GM12878 (cell line): Measurements from ENCODE around the gene NR1I3.

Source experiments
- ASH2L ChIP-seq: fragments of 300-600, 200-600 bp; sonication (generic); IDR thresholded peaks from 2 replicates; pipeline ENCODE4 v1.6.1; 2017; ENCODE audit warnings: low read depth, mild to moderate bottlenecking, borderline replicate concordance
- CHD1 ChIP-seq: IDR thresholded peaks from 2 replicates; pipeline ENCODE4 v1.6.1; 2012; ENCODE audit warnings: low read depth, low read length, improper control_type of control experiment
- CREB1 ChIP-seq: IDR thresholded peaks from 2 replicates; pipeline ENCODE4 v1.6.1; 2012; ENCODE audit warnings: low read depth, mild to moderate bottlenecking, inconsistent platforms
- CTCF ChIP-seq, 3 experiments: IDR thresholded peaks in 2 of 3; conservative IDR thresholded peaks in 1 of 3; 2 replicates each; pipeline ENCODE4 v1.5.1; 2011; ENCODE audit warnings: low read depth in 3 of 3, low read length in 3 of 3, mild to moderate bottlenecking in 3 of 3, control low read depth in 2 of 3, moderate library complexity in 2 of 3, inconsistent platforms in 1 of 3, mixed read lengths in 1 of 3; ENCODE audit not compliant: control insufficient read depth in 2 of 3, insufficient read depth in 1 of 3; ENCODE audit errors: extremely low read depth in 1 of 3
- EED ChIP-seq: sonication (generic); IDR thresholded peaks from 2 replicates; pipeline ENCODE4 v1.6.1; 2016; ENCODE audit warnings: antibody characterized with exemption, low read depth
- EZH2 ChIP-seq: IDR thresholded peaks from 2 replicates; pipeline ENCODE4 v1.6.1; 2012; ENCODE audit warnings: low read depth, mild to moderate bottlenecking, control low read depth, inconsistent platforms, low read length, borderline replicate concordance; ENCODE audit not compliant: control insufficient read depth
- FOXK2 ChIP-seq: fragments of 450-650 bp; IDR thresholded peaks from 2 replicates; pipeline ENCODE4 v1.6.1; 2017; ENCODE audit warnings: mild to moderate bottlenecking, moderate library complexity
- NRF1 ChIP-seq: conservative IDR thresholded peaks from 2 replicates; pipeline ENCODE4 v1.6.1; 2011; ENCODE audit warnings: mild to moderate bottlenecking, low read depth, low read length, improper control_type of control experiment
- PBX3 ChIP-seq: IDR thresholded peaks from 2 replicates; pipeline ENCODE4 v1.6.1; 2011; ENCODE audit warnings: mild to moderate bottlenecking, low read depth, low read length, moderate library complexity; ENCODE audit not compliant: insufficient replicate concordance
- PKNOX1 ChIP-seq: fragments of 450-650 bp; IDR thresholded peaks from 2 replicates; pipeline ENCODE4 v1.6.1; 2016; ENCODE audit warnings: mild to moderate bottlenecking
- POLR2A ChIP-seq: IDR thresholded peaks from 2 replicates; pipeline ENCODE4 v1.6.1; 2011; ENCODE audit warnings: low read depth, mild to moderate bottlenecking, low read length
- RCOR1 ChIP-seq: conservative IDR thresholded peaks from 2 replicates; pipeline ENCODE4 v1.6.1; 2012; ENCODE audit warnings: low read depth, low read length, improper control_type of control experiment
- SREBF1 ChIP-seq: IDR thresholded peaks from 2 replicates; pipeline ENCODE4 v1.6.1; 2012; ENCODE audit warnings: mild to moderate bottlenecking, low read length
- ZNF274 ChIP-seq: IDR thresholded peaks from one replicate; pipeline ENCODE4 v1.8.0; 2011; ENCODE audit not compliant: insufficient read length, insufficient read depth

- TF ChIP-seq PBX3 = no peak
- no peak for TF ChIP-seq CREB1
- TF ChIP-seq EZH2 = no peak
- TF ChIP-seq SREBF1 = no peak
- TF ChIP-seq FOXK2 = no peak
- no peak for TF ChIP-seq CTCF (IDR thresholded peaks at IDR 0.05 in 2 of 3, conservative IDR thresholded peaks at IDR 0.05 in 1 of 3; ENCODE audit: control insufficient read depth in 2 of 3, extremely low read depth in 1 of 3, insufficient read depth in 1 of 3, low read depth in 3 of 3, low read length in 3 of 3)
- TF ChIP-seq RCOR1 = no peak
- no peak for TF ChIP-seq PKNOX1
- TF ChIP-seq ASH2L = no peak
- TF ChIP-seq NRF1 = no peak
- TF ChIP-seq POLR2A = no peak
- no peak for TF ChIP-seq CHD1
- no peak for TF ChIP-seq ZNF274
- TF ChIP-seq EED = no peak
These were observed 30.8 kb downstream of the NR1I3 start for GRCh38 chr1:161207173-161207572.
